IMR-90 (cell line): ENCODE data around the gene TULP4. TPM values are rescaled to one million over a fixed set of nuclear protein-coding genes. Genes with fewer than 3 reads are reported as not detected.

ENCODE experiments used
- ATAC-seq: fragments of 200-7000 bp; cut with Tn5 transposase; 2 replicates; pipeline ENCODE4 v1.9.1; 2020; ENCODE audit warnings: low read depth, mild to moderate bottlenecking, moderate library complexity
- BruUV-seq: library from RNA; stranded (reverse); fragments of 400-500 nt; replicated peaks from 2 replicates; lab custom pipeline; 2021; lab: Mats Ljungman, UMichigan
- CTCF ChIA-PET: fragments of 300-600 bp; formaldehyde crosslinking; extraction: SDS; loops from one replicate; lab custom pipeline; 2021; ENCODE audit warnings: antibody characterized with exemption; lab: Yijun Ruan, JAX
- POLR2A ChIA-PET: fragments of 300-600 bp; sonication (Branson Sonifier 250); formaldehyde crosslinking; loops from one replicate; lab custom pipeline; 2022; ENCODE audit warnings: antibody characterized with exemption; ENCODE audit not compliant: unreplicated experiment; lab: Charles Lee
- DNase-seq: peaks from one replicate; pipeline ENCODE4 v3.0.0; 2013
- H2AFZ ChIP-seq: replicated peaks from 2 replicates; pipeline ENCODE3; 2013; ENCODE audit warnings: low read length, mild to moderate bottlenecking; ENCODE audit not compliant: poor library complexity
- H2AK5ac ChIP-seq: 2 replicates; pipeline ENCODE4 v1.6.1; 2013; ENCODE audit warnings: low read depth, low read length, inconsistent platforms
- H2AK9ac ChIP-seq: replicated peaks from 2 replicates; pipeline ENCODE3; 2013; ENCODE audit warnings: mild to moderate bottlenecking, low read depth, low read length, moderate library complexity; ENCODE audit not compliant: poor library complexity
- H2BK120ac ChIP-seq: 2 replicates; pipeline ENCODE4 v1.6.1; 2013; ENCODE audit warnings: low read depth, low read length, inconsistent platforms
- H2BK15ac ChIP-seq: 3 replicates; pipeline ENCODE4 v1.6.1; 2013; ENCODE audit warnings: low read depth, low read length, inconsistent platforms
- H2BK20ac ChIP-seq: 2 replicates; pipeline ENCODE4 v1.6.1; 2013; ENCODE audit warnings: low read depth, mild to moderate bottlenecking, inconsistent platforms, low read length, moderate library complexity
- H2BK5ac ChIP-seq: 2 replicates; pipeline ENCODE4 v1.6.1; 2013; ENCODE audit warnings: mild to moderate bottlenecking, low read depth, low read length, inconsistent platforms; ENCODE audit not compliant: poor library complexity, severe bottlenecking
- H3K14ac ChIP-seq: replicated peaks from 2 replicates; pipeline ENCODE4 v1.6.1; 2013; ENCODE audit warnings: low read depth, low read length, inconsistent platforms
- H3K18ac ChIP-seq: 2 replicates; pipeline ENCODE4 v1.6.1; 2013; ENCODE audit warnings: low read depth, low read length, control low read depth
- H3K23ac ChIP-seq: 2 replicates; pipeline ENCODE4 v1.6.1; 2013; ENCODE audit warnings: low read depth, low read length, inconsistent platforms
- H3K27ac ChIP-seq: 2 replicates; pipeline ENCODE4 v1.5.1; 2013; ENCODE audit warnings: mild to moderate bottlenecking, control low read depth, low read length; ENCODE audit not compliant: insufficient read depth
- H3K27me3 ChIP-seq: 2 replicates; pipeline ENCODE4 v1.6.1; 2013; ENCODE audit warnings: low read length; ENCODE audit not compliant: control insufficient read depth, insufficient read depth
- H3K36me3 ChIP-seq: 2 replicates; pipeline ENCODE4 v1.6.1; 2013; ENCODE audit warnings: low read length, mixed read lengths; ENCODE audit not compliant: control insufficient read depth, insufficient read depth
- H3K4ac ChIP-seq: 2 replicates; pipeline ENCODE4 v1.6.1; 2013; ENCODE audit warnings: low read depth, low read length, inconsistent platforms
- H3K4me1 ChIP-seq: 2 replicates; pipeline ENCODE4 v1.6.1; 2013; ENCODE audit warnings: low read length, mixed read lengths; ENCODE audit not compliant: control insufficient read depth, insufficient read depth
- H3K4me2 ChIP-seq: 2 replicates; pipeline ENCODE4 v1.6.1; 2013; ENCODE audit warnings: low read depth, mild to moderate bottlenecking, control low read depth, low read length, moderate library complexity
- H3K4me3 ChIP-seq: 2 replicates; pipeline ENCODE4 v1.5.1; 2013; ENCODE audit warnings: low read depth, mild to moderate bottlenecking, control low read depth, low read length, moderate library complexity; ENCODE audit not compliant: insufficient read depth
- H3K56ac ChIP-seq: 2 replicates; pipeline ENCODE4 v1.6.1; 2013; ENCODE audit warnings: low read length, inconsistent platforms; ENCODE audit not compliant: insufficient read depth; ENCODE audit errors: extremely low read depth
- H3K79me1 ChIP-seq, 2 experiments: 2 replicates each; pipeline ENCODE4 v1.6.1; 2013; ENCODE audit warnings: low read length in 2 of 2, inconsistent platforms in 1 of 2, low read depth in 1 of 2
- H3K9ac ChIP-seq: 2 replicates; pipeline ENCODE4 v1.6.1; 2013; ENCODE audit warnings: low read depth, low read length, control low read depth
- H3K9me1 ChIP-seq: 2 replicates; pipeline ENCODE4 v1.6.1; 2013; ENCODE audit warnings: low read length, inconsistent platforms; ENCODE audit not compliant: insufficient read depth
- H3K9me3 ChIP-seq: 2 replicates; pipeline ENCODE4 v1.6.1; 2013; ENCODE audit warnings: low read length; ENCODE audit not compliant: control insufficient read depth, insufficient read depth
- H4K20me1 ChIP-seq: 2 replicates; pipeline ENCODE4 v1.6.1; 2013; ENCODE audit warnings: low read length, inconsistent platforms; ENCODE audit not compliant: insufficient read depth
- H4K5ac ChIP-seq: 2 replicates; pipeline ENCODE4 v1.6.1; 2013; ENCODE audit warnings: mild to moderate bottlenecking, low read depth, low read length, control low read depth
- H4K8ac ChIP-seq, 2 experiments: 2 replicates each; pipeline ENCODE4 v1.6.1; 2013; ENCODE audit warnings: low read depth in 2 of 2, low read length in 2 of 2, control low read depth in 1 of 2, inconsistent platforms in 1 of 2
- H4K91ac ChIP-seq: 2 replicates; pipeline ENCODE4 v1.6.1; 2013; ENCODE audit warnings: low read depth, low read length, inconsistent platforms; ENCODE audit not compliant: insufficient read depth
- BHLHE40 ChIP-seq: fragments of 150-350 bp; IDR thresholded peaks from 2 replicates; pipeline ENCODE4 v1.6.1; 2016; ENCODE audit warnings: mild to moderate bottlenecking, low read depth, low read length
- CHD1 ChIP-seq: IDR thresholded peaks from 2 replicates; pipeline ENCODE4 v1.6.1; 2012; ENCODE audit warnings: low read depth, low read length, improper control_type of control experiment
- CTCF ChIP-seq: conservative IDR thresholded peaks from 2 replicates; pipeline ENCODE4 v1.5.1; 2012; ENCODE audit warnings: mild to moderate bottlenecking, low read depth, low read length, improper control_type of control experiment
- ELK1 ChIP-seq: fragments of 150-350 bp; IDR thresholded peaks from 2 replicates; pipeline ENCODE4 v1.6.1; 2016; ENCODE audit warnings: low read depth, mild to moderate bottlenecking, low read length, moderate library complexity, borderline replicate concordance
- FOS ChIP-seq: fragments of 150-350 bp; IDR thresholded peaks from 2 replicates; pipeline ENCODE4 v1.6.1; 2016; ENCODE audit warnings: low read depth, low read length
- MAFK ChIP-seq: IDR thresholded peaks from 2 replicates; pipeline ENCODE4 v1.6.1; 2012; ENCODE audit warnings: low read depth, low read length, improper control_type of control experiment
- MAZ ChIP-seq: IDR thresholded peaks from 2 replicates; pipeline ENCODE4 v1.6.1; 2012; ENCODE audit warnings: low read depth, mild to moderate bottlenecking, low read length, improper control_type of control experiment, moderate library complexity, borderline replicate concordance
- NFE2L2 ChIP-seq: fragments of 150-350 bp; IDR thresholded peaks from 2 replicates; pipeline ENCODE4 v1.6.1; 2016; ENCODE audit warnings: low read depth, mild to moderate bottlenecking, low read length
- POLR2A ChIP-seq: IDR thresholded peaks from 2 replicates; pipeline ENCODE4 v1.6.1; 2012; ENCODE audit warnings: mild to moderate bottlenecking, low read depth, low read length
- RAD21 ChIP-seq: IDR thresholded peaks from 2 replicates; pipeline ENCODE4 v1.6.1; 2012; ENCODE audit warnings: low read length, improper control_type of control experiment
- RFX5 ChIP-seq: IDR thresholded peaks from 2 replicates; pipeline ENCODE4 v1.8.0; 2012; ENCODE audit warnings: low read depth, mild to moderate bottlenecking, low read length, moderate library complexity
- WGBS, 2 experiments: methylation state at CpG; one replicate each; pipeline versions ENCODE4 v1.1.5 to v1.1.7; 2013; ENCODE audit warnings: missing lambda C conversion rate in 2 of 2; ENCODE audit not compliant: insufficient read length in 1 of 2; ENCODE audit errors: extremely low coverage in 2 of 2; 5-methylcytosine and 5-hydroxymethylcytosine counted together
- dilution Hi-C: fragments of 300-500 bp; cut with HindIII; formaldehyde crosslinking; loops from one replicate; pipeline ENCODE4 v1.14.3; 2018; ENCODE audit warnings: low sequenced_read_pairs; ENCODE audit not compliant: unreplicated experiment
- in situ Hi-C: fragments of 300-500 bp; cut with MboI; formaldehyde crosslinking; loops from 3 replicates; pipeline ENCODE4 v1.14.3; 2019; ENCODE audit warnings: low sequenced_read_pairs, inconsistent platforms, mixed read lengths
- intact Hi-C: fragments of 100-400 bp; cut with micrococcal nuclease; formaldehyde crosslinking; loops from 2 replicates; pipeline ENCODE4 v1.10.0; 2022
- polyA plus RNA-seq, 3 experiments: library from polyadenylated mRNA; depleted of rRNA; stranded (reverse); fragments of >200 nt; gene quantifications; 2 replicates each; pipeline ENCODE4 v1.2.3, GENCODE V29; 2012; ENCODE audit warnings: low replicate concordance in 1 of 3
- total RNA-seq: library from RNA; depleted of rRNA; stranded (reverse); fragments of >200 nt; gene quantifications from 2 replicates; pipeline ENCODE4 v1.2.3, GENCODE V29; 2012

TULP4 gene
- total and polyA plus RNA-seq, 2 of the 4 experiments (the other 2 are of a cell fraction) = 8.1 to 30.6 TPM

GRCh38 chr6:158356586-158357546 lies 44.6 kb downstream of the TULP4 start (continued):
- TF ChIP-seq MAZ (no peak), NFE2L2 (no peak), FOS (no peak)

- CTCF ChIA-PET = no interaction called here
- no CpG with 5 or more reads among the region's 7 CpGs for WGBS, 2 experiments
- H3K23ac ChIP-seq = no peak overlapping the region
- no peak overlapping the region for H2BK5ac ChIP-seq
- no peaks in the 10 kb centered on the region for H3K36me3 ChIP-seq
- H3K27ac ChIP-seq = no peak overlapping the region
- H3K79me1 ChIP-seq = peaks cover 24 to 44% of the 10 kb centered on the region in 2 experiments
- H3K9me1 ChIP-seq = peaks cover 8% of the 10 kb centered on the region; the same call in 1 of the 2 replicates
- no peak overlapping the region for H3K4ac ChIP-seq
- no peak overlapping the region for H3K14ac ChIP-seq
- H4K91ac ChIP-seq = no peak overlapping the region
- TF ChIP-seq MAFK = no peak
- TF ChIP-seq NFE2L2 = no peak
- no peak for TF ChIP-seq BHLHE40
- TF ChIP-seq CHD1 = no peak
- TF ChIP-seq CTCF = no peak
- TF ChIP-seq RFX5 = no peak
- TF ChIP-seq ELK1 = no peak
- no peak for TF ChIP-seq FOS
- no peak for TF ChIP-seq RAD21
- no peak for TF ChIP-seq MAZ
- no peak for TF ChIP-seq POLR2A
- no peak overlapping the region for H2BK20ac ChIP-seq
- no peak overlapping the region for H4K5ac ChIP-seq
- POLR2A ChIA-PET = no interaction called here
- peaks cover 9% of the 10 kb centered on the region for H3K4me1 ChIP-seq
- H3K9ac ChIP-seq = no peak overlapping the region
- H3K4me3 ChIP-seq = no peak overlapping the region
- no peak for DNase-seq
- H2AK5ac ChIP-seq = no peak overlapping the region
- H3K18ac ChIP-seq = no peak overlapping the region
- peaks cover 31% of the 10 kb centered on the region for H4K20me1 ChIP-seq
- no peaks in the 10 kb centered on the region for H3K9me3 ChIP-seq
- H4K8ac ChIP-seq = no peak overlapping the region
- H2AK9ac ChIP-seq = no peak overlapping the region
- H2BK15ac ChIP-seq = no peak overlapping the region
- BruUV-seq = no TSS peak
- no peak for ATAC-seq
- no peak overlapping the region for H3K4me2 ChIP-seq
- no peaks in the 10 kb centered on the region for H3K27me3 ChIP-seq
- in situ Hi-C loops = no loop called here
- dilution Hi-C loops = no loop called here
- no peak overlapping the region for H2BK120ac ChIP-seq
- H2AFZ ChIP-seq = no peak overlapping the region
- intact Hi-C loops = loop anchor here (10.0 kb wide), 1 partner anchor 123 kb away; no protein-coding TSS in a partner anchor
- no peak overlapping the region for H3K56ac ChIP-seq
These were observed 45.4 kb downstream of the TULP4 start for GRCh38 chr6:158357570-158358216.
